ENCODE data around the gene MVB12B. TPM values are rescaled to one million over a fixed set of nuclear protein-coding genes. Genes with fewer than 3 reads are reported as not detected.

The MVB12B gene
- total RNA-seq, 1 donor from 2014 or later: 12.8 TPM

- Histone ChIP-seq H4K20me1 (ENCODE audit: insufficient read depth, low read length) (no peaks in the 10 kb centered on the region), H3K9ac (ENCODE audit: low read length) (no peak overlapping the region), H2AFZ (ENCODE audit: low read depth, low read length) (no peak overlapping the region), H3K4me2 (ENCODE audit: low read length) (no peak overlapping the region), H3K79me2 (ENCODE audit: insufficient read depth, low read length) (no peaks in the 10 kb centered on the region), H3K27me3 (ENCODE audit: insufficient read depth, low read length) (no peaks in the 10 kb centered on the region), H3K4me1 (ENCODE audit: insufficient read depth, low read length) (peaks cover 5% of the 10 kb centered on the region), H3K4me3 (ENCODE audit: insufficient read depth, low read depth, low read length) (no peak overlapping the region), H3K27ac (ENCODE audit: low read depth, low read length) (no peak overlapping the region), H3K36me3 (ENCODE audit: insufficient read depth, low read length) (no peaks in the 10 kb centered on the region), H3K9me3 (ENCODE audit: insufficient read depth, low read depth, low read length) (no peaks in the 10 kb centered on the region)
- H3K4me1 Mint-ChIP-seq (ENCODE audit: low read depth, unreplicated experiment): peaks cover 23% of the 10 kb centered on the region
- no peak overlapping the region for H3K4me3 Mint-ChIP-seq (ENCODE audit: unreplicated experiment)
- no peak overlapping the region for H3K27ac Mint-ChIP-seq (ENCODE audit: unreplicated experiment)
- TF ChIP-seq CTCF (IDR thresholded peaks at IDR 0.05; ENCODE audit: insufficient read depth, low read depth, low read length): no peak
- no peak for TF ChIP-seq EZH2 (IDR thresholded peaks at IDR 0.05; ENCODE audit: insufficient read depth, low read length)
- no peak for DNase-seq (ENCODE audit: low read depth)
- peaks cover 5% of the 10 kb centered on the region for H3K27me3 Mint-ChIP-seq (ENCODE audit: low read depth, unreplicated experiment)
- no peaks in the 10 kb centered on the region for H3K9me3 Mint-ChIP-seq (ENCODE audit: unreplicated experiment)
- no peak for FAIRE-seq
- no peaks in the 10 kb centered on the region for H3K36me3 Mint-ChIP-seq (ENCODE audit: low read depth, unreplicated experiment)
Observed at GRCh38 chr9:126454215-126454614, 127.6 kb downstream of the MVB12B start.

DNA sequence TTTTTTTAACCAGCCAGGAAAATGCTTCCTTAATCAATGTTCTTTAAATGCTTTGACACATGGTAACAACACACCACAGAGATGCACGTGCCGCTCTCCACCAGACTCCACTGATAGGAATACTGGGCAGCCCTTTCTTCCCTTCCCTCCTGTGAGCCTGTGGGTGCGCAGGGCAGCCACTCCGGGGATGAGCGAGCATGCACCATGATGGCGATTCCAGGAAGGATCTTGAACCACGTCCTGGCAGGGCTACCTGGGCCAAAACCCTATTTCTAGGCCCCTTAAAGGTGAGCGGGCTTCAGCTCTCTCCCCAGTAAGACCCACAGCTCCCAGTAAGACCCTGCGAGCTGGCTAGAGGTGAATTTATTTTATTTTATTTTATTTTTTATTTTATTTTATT, 128.2 kb downstream of the MVB12B start:
- no peak overlapping the region for H3K4me3 Mint-ChIP-seq (ENCODE audit: unreplicated experiment)
- H3K9me3 Mint-ChIP-seq (ENCODE audit: unreplicated experiment): no peaks in the 10 kb centered on the region
- H3K4me1 Mint-ChIP-seq (ENCODE audit: low read depth, unreplicated experiment): peaks cover 19% of the 10 kb centered on the region
- FAIRE-seq (no peak), DNase-seq (ENCODE audit: low read depth) (no peak)
- no peak overlapping the region for H3K9ac ChIP-seq (ENCODE audit: low read length)
- no peak overlapping the region for H2AFZ ChIP-seq (ENCODE audit: low read depth, low read length)
- no peak overlapping the region for H3K4me3 ChIP-seq (ENCODE audit: insufficient read depth, low read depth, low read length)
- no peak overlapping the region for H3K4me2 ChIP-seq (ENCODE audit: low read length)
- H3K27me3 Mint-ChIP-seq (ENCODE audit: low read depth, unreplicated experiment): peaks cover 5% of the 10 kb centered on the region
- no peak overlapping the region for H3K27ac Mint-ChIP-seq (ENCODE audit: unreplicated experiment)
- no peaks in the 10 kb centered on the region for H3K36me3 ChIP-seq (ENCODE audit: insufficient read depth, low read length)
- H4K20me1 ChIP-seq (ENCODE audit: insufficient read depth, low read length): no peaks in the 10 kb centered on the region
- TF ChIP-seq EZH2 (IDR thresholded peaks at IDR 0.05; ENCODE audit: insufficient read depth, low read length): no peak
- no peak for TF ChIP-seq CTCF (IDR thresholded peaks at IDR 0.05; ENCODE audit: insufficient read depth, low read depth, low read length)
- no peaks in the 10 kb centered on the region for H3K79me2 ChIP-seq (ENCODE audit: insufficient read depth, low read length)
- no peaks in the 10 kb centered on the region for H3K27me3 ChIP-seq (ENCODE audit: insufficient read depth, low read length)
- no peak overlapping the region for H3K27ac ChIP-seq (ENCODE audit: low read depth, low read length)
- no peaks in the 10 kb centered on the region for H3K36me3 Mint-ChIP-seq (ENCODE audit: low read depth, unreplicated experiment)
- peaks cover 5% of the 10 kb centered on the region for H3K4me1 ChIP-seq (ENCODE audit: insufficient read depth, low read length)
- H3K9me3 ChIP-seq (ENCODE audit: insufficient read depth, low read depth, low read length): no peaks in the 10 kb centered on the region

GRCh38 chr9:126456441-126457174, 130.0 kb downstream of the MVB12B start:
- FAIRE-seq (no peak), DNase-seq (ENCODE audit: low read depth) (peak; percentile 39)
- Histone ChIP-seq H3K79me2 (ENCODE audit: insufficient read depth, low read length) (no peaks in the 10 kb centered on the region), H3K9ac (ENCODE audit: low read length) (no peak overlapping the region), H4K20me1 (ENCODE audit: insufficient read depth, low read length) (no peaks in the 10 kb centered on the region), H3K4me3 (ENCODE audit: insufficient read depth, low read depth, low read length) (no peak overlapping the region), H3K4me2 (ENCODE audit: low read length) (no peak overlapping the region), H3K27ac (ENCODE audit: low read depth, low read length) (no peak overlapping the region), H2AFZ (ENCODE audit: low read depth, low read length) (no peak overlapping the region), H3K9me3 (ENCODE audit: insufficient read depth, low read depth, low read length) (no peaks in the 10 kb centered on the region), H3K27me3 (ENCODE audit: insufficient read depth, low read length) (no peaks in the 10 kb centered on the region), H3K36me3 (ENCODE audit: insufficient read depth, low read length) (no peaks in the 10 kb centered on the region), H3K4me1 (ENCODE audit: insufficient read depth, low read length) (peaks cover 5% of the 10 kb centered on the region)
- Mint-ChIP-seq H3K27me3 (ENCODE audit: low read depth, unreplicated experiment) (peaks cover 4% of the 10 kb centered on the region), H3K4me3 (ENCODE audit: unreplicated experiment) (no peak overlapping the region), H3K27ac (ENCODE audit: unreplicated experiment) (no peak overlapping the region), H3K4me1 (ENCODE audit: low read depth, unreplicated experiment) (peaks cover 17% of the 10 kb centered on the region), H3K9me3 (ENCODE audit: unreplicated experiment) (no peaks in the 10 kb centered on the region), H3K36me3 (ENCODE audit: low read depth, unreplicated experiment) (peaks cover 2% of the 10 kb centered on the region)
- TF ChIP-seq CTCF (IDR thresholded peaks at IDR 0.05; ENCODE audit: insufficient read depth, low read depth, low read length) (no peak), EZH2 (IDR thresholded peaks at IDR 0.05; ENCODE audit: insufficient read depth, low read length) (no peak)

Data from astrocyte (in vitro differentiated cells and primary cell).